ENCODE measurements around the gene ATP5MK.
"Not testable (repeated sequence)": the region's sequence is repeated elsewhere in the genome, so short reads cannot be mapped to it uniquely, and the experiment has no call there.

The ATP5MK gene

GRCh38 chr10:103396789-103397087 lies 463 bp upstream of the ATP5MK start:
- DNase-seq (ENCODE audit: low spot score), result no peak

DNA sequence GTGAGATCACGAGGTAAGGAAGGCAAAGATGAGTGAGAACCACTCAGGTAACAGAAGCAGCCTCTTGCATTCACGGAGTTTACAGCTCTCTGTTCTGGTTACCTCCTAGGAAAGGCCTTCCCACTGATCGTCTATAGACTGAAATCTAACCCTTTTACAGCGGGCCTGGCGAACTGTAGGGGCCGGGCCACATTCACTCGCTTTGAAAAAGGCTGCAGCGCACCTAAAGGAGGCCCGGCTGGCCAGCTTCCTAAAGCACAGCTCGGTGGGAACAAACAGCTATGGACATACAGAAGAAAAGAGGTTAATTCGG lies 565 bp downstream of the ATP5MK start:
- DNase-seq (ENCODE audit: low spot score), result peak; percentile 20

DNA sequence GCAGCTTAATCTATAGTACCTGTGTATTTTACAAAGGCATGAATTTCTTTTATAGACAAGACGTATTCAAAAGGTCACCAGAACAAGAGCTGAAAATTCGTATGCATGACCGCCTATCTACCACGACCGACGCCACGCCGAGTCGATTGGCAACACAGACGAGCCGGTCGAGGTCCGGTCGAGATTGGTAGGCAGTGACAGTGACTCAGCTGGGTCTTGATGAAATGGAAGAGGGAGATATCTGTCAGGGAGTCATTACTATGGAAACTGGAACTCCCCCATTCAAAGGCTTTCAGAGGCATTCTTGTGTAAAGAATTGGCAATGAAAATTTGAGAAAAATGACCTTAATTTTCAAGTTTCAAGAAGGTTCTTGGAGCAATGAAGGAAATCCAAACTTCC lies 2.1 kb downstream of the ATP5MK start:
- DNase-seq (ENCODE audit: low spot score), result peak; percentile 46

DNA sequence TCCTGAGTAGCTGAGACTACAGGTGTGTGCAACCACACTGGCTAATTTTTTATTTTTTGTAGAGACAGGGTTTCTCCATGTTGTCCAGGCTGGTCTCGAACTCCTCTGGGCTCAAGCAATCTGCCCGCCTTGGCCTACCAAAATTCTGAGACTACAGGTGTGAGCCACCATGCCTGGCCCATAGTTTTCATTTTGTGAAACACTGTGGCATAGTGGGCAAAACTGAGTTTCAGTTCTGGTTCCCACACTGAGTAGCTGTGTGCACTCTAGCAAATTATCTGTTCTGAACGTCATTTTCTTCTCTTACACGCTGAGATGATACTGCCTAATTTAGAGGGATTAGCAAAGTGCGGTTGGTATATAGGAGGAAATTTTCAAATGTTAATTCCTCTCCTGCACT lies 13.5 kb downstream of the ATP5MK start:
- no peak for DNase-seq (ENCODE audit: low spot score)

- no peak for DNase-seq (ENCODE audit: low spot score)
Measured at GRCh38 chr10:103374263-103374662, 22.0 kb downstream of the ATP5MK start.

DNA sequence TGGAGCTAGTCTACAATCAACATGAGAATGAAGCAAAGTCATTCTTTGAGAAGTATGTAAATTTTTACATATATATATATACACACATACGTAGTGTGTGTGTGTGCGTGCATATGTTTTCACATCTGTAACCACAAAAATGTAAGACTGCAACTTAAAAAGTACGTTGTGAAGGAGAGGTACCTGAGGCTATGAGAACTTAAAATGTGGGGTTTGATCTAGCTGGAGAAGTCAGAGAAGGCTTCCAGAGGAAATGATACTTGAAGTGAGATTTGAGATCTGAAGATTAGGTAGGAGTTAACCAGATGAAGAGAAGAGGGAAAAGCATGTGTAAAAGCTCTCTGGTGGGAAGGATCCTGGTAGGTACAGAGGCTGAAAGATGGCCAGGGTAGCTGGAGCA lies 22.7 kb downstream of the ATP5MK start:
- DNase-seq (ENCODE audit: low spot score), result no peak

- DNase-seq (ENCODE audit: low spot score), result peak; percentile 96
Measured at GRCh38 chr10:103367782-103368518, 28.3 kb downstream of the ATP5MK start, which contains the start of gene TAF5. Gene TAF5 (plus strand): TSS chr10:103367976. CDS start chr10:103367990, 14 bp downstream.

GRCh38 chr10:103367379-103367781 lies 28.9 kb downstream of the ATP5MK start:
- DNase-seq (ENCODE audit: low spot score), result no peak

- DNase-seq (ENCODE audit: low spot score), result peak; percentile 69
Measured at GRCh38 chr10:103360791-103361190, 35.5 kb downstream of the ATP5MK start.

- DNase-seq (ENCODE audit: low spot score), result not testable (repeated sequence)
Measured at GRCh38 chr10:103359493-103359892, 36.8 kb downstream of the ATP5MK start.

GRCh38 chr10:103355906-103356599 lies 40.2 kb downstream of the ATP5MK start:
- DNase-seq (ENCODE audit: low spot score), result no peak

- DNase-seq (ENCODE audit: low spot score), result not testable (repeated sequence)
Measured at GRCh38 chr10:103354567-103354966, 41.7 kb downstream of the ATP5MK start.

DNA sequence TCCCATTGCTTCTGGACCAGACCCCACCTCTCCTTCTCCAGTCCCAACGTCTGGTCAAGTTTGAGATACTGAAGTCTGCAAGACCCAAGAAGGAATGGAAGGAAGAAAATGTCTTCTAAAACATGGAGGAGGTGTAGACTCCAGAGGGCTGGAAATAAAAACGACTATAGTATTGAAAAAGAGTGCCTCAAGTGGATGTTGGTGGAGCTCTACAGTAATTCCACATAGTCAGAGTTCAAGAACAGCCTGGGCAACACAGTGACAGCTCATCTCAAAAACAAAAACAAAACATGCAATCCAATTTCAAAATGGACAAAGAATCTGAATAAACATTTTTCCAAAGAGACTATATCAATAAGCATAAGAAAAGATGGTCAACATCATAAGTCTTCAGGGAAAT lies 43.0 kb downstream of the ATP5MK start:
- DNase-seq (ENCODE audit: low spot score), result no peak

- peak; percentile 83 for DNase-seq (ENCODE audit: low spot score)
Measured at GRCh38 chr10:103350517-103351260, 45.6 kb downstream of the ATP5MK start, which contains the start of gene PCGF6. Gene PCGF6 (minus strand): TSS chr10:103351140. CDS start chr10:103351066, 74 bp downstream.

GRCh38 chr10:103350175-103350516 lies 46.1 kb downstream of the ATP5MK start:
- DNase-seq (ENCODE audit: low spot score), result peak; percentile 6

All from kidney tubule cell (primary cell).